Measurements from ENCODE around the gene KRT33B.
"Not testable (repeated sequence)": the region's sequence is repeated elsewhere in the genome, so short reads cannot be mapped to it uniquely, and the experiment has no call there.

The KRT33B gene

DNA sequence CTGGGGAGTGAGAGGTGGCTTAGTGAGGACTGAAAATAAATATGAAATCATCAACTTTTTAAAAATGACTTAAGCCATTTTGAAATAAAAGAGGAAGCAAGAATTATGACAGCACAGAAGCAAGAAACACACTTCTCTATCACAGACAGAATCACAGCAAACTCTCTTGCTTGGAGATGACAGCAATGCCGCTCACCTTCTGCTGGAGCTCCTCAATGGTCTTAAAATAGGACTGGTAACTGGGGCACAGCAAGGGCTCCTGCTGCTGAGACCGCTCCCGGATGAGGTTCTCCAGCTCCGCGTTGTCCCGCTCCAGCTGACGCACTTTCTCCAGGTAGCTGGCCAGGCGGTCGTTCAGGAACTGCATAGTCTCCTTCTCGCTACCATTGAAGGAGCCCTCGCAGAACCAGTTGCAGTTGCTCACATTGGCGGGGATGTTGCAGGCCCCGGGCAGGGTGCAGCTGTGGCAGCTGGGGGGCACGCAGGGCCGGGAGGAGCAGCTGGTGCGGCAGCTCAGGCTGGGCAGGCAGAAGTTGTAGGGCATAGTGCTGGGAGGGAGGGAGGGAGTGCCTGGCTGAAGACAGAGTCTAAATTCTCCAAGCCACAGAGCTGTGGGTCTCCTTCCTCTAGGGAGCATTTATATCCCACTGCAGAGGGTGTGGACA lies 27.5 kb upstream of the KRT33B start, which contains the start of gene KRT31:
Gene KRT31, minus strand, starts transcription at position 613 of the 665 bp plus-strand sequence. Its CDS starts 69 bp downstream, at position 544.
- H3K27me3 ChIP-seq (ENCODE audit: insufficient read depth, poor library complexity, severe bottlenecking): no peaks in the 10 kb centered on the region
- H3K27ac ChIP-seq (replicated peaks): no peak within 1 kb of the TSS
- H3K4me3 ChIP-seq (replicated peaks; ENCODE audit: insufficient read depth, low read length): no peak within 1 kb of the TSS
- DNase-seq (ENCODE audit: low read depth in 1 of 2, low spot score in 1 of 2): no peak
- TF ChIP-seq SPI1 (IDR thresholded peaks at IDR 0.05; ENCODE audit: borderline replicate concordance, low read depth) (no peak), GABPA (IDR thresholded peaks at IDR 0.05; ENCODE audit: low read depth) (no peak), POLR2AphosphoS5 (IDR thresholded peaks at IDR 0.05; ENCODE audit: low read depth) (no peak)
- TF ChIP-seq, protein P1, sequence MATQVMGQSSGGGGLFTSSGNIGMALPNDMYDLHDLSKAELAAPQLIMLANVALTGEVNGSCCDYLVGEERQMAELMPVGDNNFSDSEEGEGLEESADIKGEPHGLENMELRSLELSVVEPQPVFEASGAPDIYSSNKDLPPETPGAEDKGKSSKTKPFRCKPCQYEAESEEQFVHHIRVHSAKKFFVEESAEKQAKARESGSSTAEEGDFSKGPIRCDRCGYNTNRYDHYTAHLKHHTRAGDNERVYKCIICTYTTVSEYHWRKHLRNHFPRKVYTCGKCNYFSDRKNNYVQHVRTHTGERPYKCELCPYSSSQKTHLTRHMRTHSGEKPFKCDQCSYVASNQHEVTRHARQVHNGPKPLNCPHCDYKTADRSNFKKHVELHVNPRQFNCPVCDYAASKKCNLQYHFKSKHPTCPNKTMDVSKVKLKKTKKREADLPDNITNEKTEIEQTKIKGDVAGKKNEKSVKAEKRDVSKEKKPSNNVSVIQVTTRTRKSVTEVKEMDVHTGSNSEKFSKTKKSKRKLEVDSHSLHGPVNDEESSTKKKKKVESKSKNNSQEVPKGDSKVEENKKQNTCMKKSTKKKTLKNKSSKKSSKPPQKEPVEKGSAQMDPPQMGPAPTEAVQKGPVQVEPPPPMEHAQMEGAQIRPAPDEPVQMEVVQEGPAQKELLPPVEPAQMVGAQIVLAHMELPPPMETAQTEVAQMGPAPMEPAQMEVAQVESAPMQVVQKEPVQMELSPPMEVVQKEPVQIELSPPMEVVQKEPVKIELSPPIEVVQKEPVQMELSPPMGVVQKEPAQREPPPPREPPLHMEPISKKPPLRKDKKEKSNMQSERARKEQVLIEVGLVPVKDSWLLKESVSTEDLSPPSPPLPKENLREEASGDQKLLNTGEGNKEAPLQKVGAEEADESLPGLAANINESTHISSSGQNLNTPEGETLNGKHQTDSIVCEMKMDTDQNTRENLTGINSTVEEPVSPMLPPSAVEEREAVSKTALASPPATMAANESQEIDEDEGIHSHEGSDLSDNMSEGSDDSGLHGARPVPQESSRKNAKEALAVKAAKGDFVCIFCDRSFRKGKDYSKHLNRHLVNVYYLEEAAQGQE (IDR thresholded peaks at IDR 0.05; ENCODE audit: insufficient replicate concordance, low read depth): no peak
- TF ChIP-seq, protein P2, sequence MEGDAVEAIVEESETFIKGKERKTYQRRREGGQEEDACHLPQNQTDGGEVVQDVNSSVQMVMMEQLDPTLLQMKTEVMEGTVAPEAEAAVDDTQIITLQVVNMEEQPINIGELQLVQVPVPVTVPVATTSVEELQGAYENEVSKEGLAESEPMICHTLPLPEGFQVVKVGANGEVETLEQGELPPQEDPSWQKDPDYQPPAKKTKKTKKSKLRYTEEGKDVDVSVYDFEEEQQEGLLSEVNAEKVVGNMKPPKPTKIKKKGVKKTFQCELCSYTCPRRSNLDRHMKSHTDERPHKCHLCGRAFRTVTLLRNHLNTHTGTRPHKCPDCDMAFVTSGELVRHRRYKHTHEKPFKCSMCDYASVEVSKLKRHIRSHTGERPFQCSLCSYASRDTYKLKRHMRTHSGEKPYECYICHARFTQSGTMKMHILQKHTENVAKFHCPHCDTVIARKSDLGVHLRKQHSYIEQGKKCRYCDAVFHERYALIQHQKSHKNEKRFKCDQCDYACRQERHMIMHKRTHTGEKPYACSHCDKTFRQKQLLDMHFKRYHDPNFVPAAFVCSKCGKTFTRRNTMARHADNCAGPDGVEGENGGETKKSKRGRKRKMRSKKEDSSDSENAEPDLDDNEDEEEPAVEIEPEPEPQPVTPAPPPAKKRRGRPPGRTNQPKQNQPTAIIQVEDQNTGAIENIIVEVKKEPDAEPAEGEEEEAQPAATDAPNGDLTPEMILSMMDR (IDR thresholded peaks at IDR 0.05; ENCODE audit: insufficient read depth, low read length): no peak

DNA sequence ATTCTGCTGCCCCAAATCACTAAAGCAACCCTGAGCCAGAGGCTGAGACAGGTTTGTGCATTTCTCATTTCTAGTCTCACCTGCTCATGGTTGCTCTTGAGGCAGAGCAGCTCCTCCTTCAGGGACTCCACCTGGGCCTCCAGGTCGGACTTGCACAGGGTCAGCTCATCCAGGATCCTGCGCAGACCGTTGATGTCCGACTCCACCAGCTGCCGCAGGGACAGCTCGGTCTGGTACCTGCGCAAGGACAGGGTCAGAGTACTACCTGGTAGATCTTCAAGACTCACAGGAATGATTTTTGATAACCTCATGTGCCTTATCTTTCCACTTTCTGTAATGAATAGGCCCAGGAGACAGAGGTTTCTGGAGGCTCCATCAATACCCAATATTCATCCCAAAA lies 26.7 kb upstream of the KRT33B start:
- Histone ChIP-seq H3K27me3 (ENCODE audit: insufficient read depth, poor library complexity, severe bottlenecking) (no peaks in the 10 kb centered on the region), H3K27ac (replicated peaks) (no peak overlapping the region), H3K4me3 (replicated peaks; ENCODE audit: insufficient read depth, low read length) (no peak overlapping the region)
- TF ChIP-seq GABPA (IDR thresholded peaks at IDR 0.05; ENCODE audit: low read depth): no peak
- TF ChIP-seq POLR2AphosphoS5 (IDR thresholded peaks at IDR 0.05; ENCODE audit: low read depth): no peak
- TF ChIP-seq SPI1 (IDR thresholded peaks at IDR 0.05; ENCODE audit: borderline replicate concordance, low read depth): no peak
- TF ChIP-seq, protein P1 (IDR thresholded peaks at IDR 0.05; ENCODE audit: insufficient replicate concordance, low read depth): no peak
- TF ChIP-seq, protein P2 (IDR thresholded peaks at IDR 0.05; ENCODE audit: insufficient read depth, low read length): no peak
- DNase-seq (ENCODE audit: low read depth in 1 of 2, low spot score in 1 of 2): no peak

DNA sequence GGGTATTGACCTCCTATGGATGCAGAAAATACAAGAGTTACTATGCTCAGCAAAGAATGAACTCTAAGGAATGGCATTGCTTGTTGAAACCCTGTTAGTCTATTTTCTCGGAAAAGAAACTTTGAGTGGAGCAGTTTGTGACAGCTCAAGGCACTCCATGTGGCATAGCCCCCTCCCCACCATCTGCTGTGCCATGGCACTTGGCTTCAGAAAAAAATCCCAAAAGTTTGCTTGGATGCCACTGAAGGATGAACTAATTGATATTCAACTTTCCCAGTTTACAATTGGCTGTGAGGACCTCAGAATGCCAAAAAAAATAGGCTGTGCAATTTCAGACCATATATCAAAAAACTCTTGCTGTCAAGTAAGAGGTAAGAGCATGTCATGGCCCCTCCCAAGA lies 26.0 kb upstream of the KRT33B start:
- no peaks in the 10 kb centered on the region for H3K27me3 ChIP-seq (ENCODE audit: insufficient read depth, poor library complexity, severe bottlenecking)
- H3K27ac ChIP-seq (replicated peaks): no peak overlapping the region
- H3K4me3 ChIP-seq (replicated peaks; ENCODE audit: insufficient read depth, low read length): no peak overlapping the region
- TF ChIP-seq, protein P2 (IDR thresholded peaks at IDR 0.05; ENCODE audit: insufficient read depth, low read length): no peak
- TF ChIP-seq POLR2AphosphoS5 (IDR thresholded peaks at IDR 0.05; ENCODE audit: low read depth): no peak
- no peak for TF ChIP-seq SPI1 (IDR thresholded peaks at IDR 0.05; ENCODE audit: borderline replicate concordance, low read depth)
- no peak for TF ChIP-seq GABPA (IDR thresholded peaks at IDR 0.05; ENCODE audit: low read depth)
- TF ChIP-seq, protein P1 (IDR thresholded peaks at IDR 0.05; ENCODE audit: insufficient replicate concordance, low read depth): no peak
- DNase-seq (ENCODE audit: low read depth in 1 of 2, low spot score in 1 of 2): no peak

DNA sequence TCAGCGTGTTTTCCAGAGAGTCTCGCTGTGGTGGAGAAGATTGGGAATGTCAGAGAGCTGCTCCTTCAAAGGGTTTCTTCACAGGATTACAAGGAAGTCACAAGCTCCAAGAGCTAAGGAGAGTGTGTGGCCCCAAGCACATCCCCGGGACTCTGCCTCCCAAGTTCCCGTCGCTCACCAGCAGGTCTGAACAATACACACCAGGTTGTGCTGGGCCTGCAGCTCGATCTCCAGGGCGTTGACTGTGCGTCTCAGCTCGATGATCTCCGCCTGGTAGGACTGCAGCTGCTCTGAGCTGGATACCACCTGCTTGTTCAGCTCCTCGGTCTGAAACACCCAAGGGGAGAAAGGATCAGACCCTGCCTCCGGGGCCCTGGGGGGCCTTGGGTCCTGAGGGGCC lies 25.4 kb upstream of the KRT33B start:
- not testable (repeated sequence) for H3K27me3 ChIP-seq (ENCODE audit: insufficient read depth, poor library complexity, severe bottlenecking); DNase-seq (ENCODE audit: low read depth in 1 of 2, low spot score in 1 of 2); H3K4me3 ChIP-seq (replicated peaks; ENCODE audit: insufficient read depth, low read length); H3K27ac ChIP-seq (replicated peaks)
